Ovary (tissue), 9 donors: ENCODE results near the gene HMGCS2. TPM values are rescaled to one million over a fixed set of nuclear protein-coding genes. Genes with fewer than 3 reads are reported as not detected.

Experiments used
- DNase-seq, 5 donors: peaks; one replicate each; pipeline ENCODE4 v3.0.0-alpha.2; 2019 to 2020
- H3K27ac ChIP-seq, 2 donors: fragments of 200-600 bp; one replicate each; pipeline versions ENCODE4 v1.5.1 to v1.8.0; 2019 to 2022
- H3K27me3 ChIP-seq: fragments of 200-600 bp; one replicate; pipeline ENCODE4 v1.8.0; 2022
- H3K36me3 ChIP-seq: fragments of 200-600 bp; sonication (generic); one replicate; pipeline ENCODE4 v1.5.1; 2019
- H3K4me1 ChIP-seq: one replicate; pipeline ENCODE4 v1.8.1; 2013; ENCODE audit warnings: mild to moderate bottlenecking, moderate library complexity; ENCODE audit not compliant: insufficient read depth
- H3K4me3 ChIP-seq: fragments of 200-600 bp; sonication (generic); one replicate; pipeline ENCODE4 v1.5.1; 2017
- H3K9me3 ChIP-seq, 2 donors: fragments of 200-600 bp in 1 of 2; sonication (generic) in 1 of 2; one replicate each; pipeline versions ENCODE4 v1.5.1 to v1.8.1; 2013 to 2019; ENCODE audit warnings: mild to moderate bottlenecking in 1 of 2, moderate library complexity in 1 of 2
- CTCF ChIP-seq, 3 donors: fragments of 450-650 bp in 2 of 3; fragments of 200-600 bp in 1 of 3; IDR thresholded peaks; one replicate each; pipeline versions ENCODE4 v1.5.1 to v1.8.0; 2016 to 2022; ENCODE audit warnings: antibody characterized with exemption in 3 of 3, mild to moderate bottlenecking in 1 of 3
- EP300 ChIP-seq: sonication (generic); formaldehyde crosslinking; IDR thresholded peaks from one replicate; pipeline ENCODE4 v1.6.1; 2017; ENCODE audit warnings: antibody characterized with exemption
- POLR2A ChIP-seq: fragments of 450-650 bp; IDR thresholded peaks from one replicate; pipeline ENCODE4 v1.6.1; 2017; ENCODE audit warnings: antibody characterized with exemption, mild to moderate bottlenecking, moderate library complexity
- WGBS, 3 donors: extraction: QIAGEN DNeasy Blood & Tissue Kit in 1 of 3; methylation state at CpG; one replicate each; pipeline versions ENCODE4 v1.1.5 to v1.1.7; 2013 to 2017; 5-methylcytosine and 5-hydroxymethylcytosine counted together
- intact Hi-C, 4 donors: fragments of 100-400 bp; cut with DNase I; formaldehyde crosslinking; loops; one replicate each; pipeline versions ENCODE4 v1.11.0 to v1.15.1; 2022 to 2023
- polyA plus RNA-seq, 2 donors: library from polyadenylated mRNA; stranded (reverse); fragments of 200-250 nt in 1 of 2; fragments of 350-450 nt in 1 of 2; fragmentation: Illumina TruSeq in 1 of 2; extraction: RNeasy Lipid Tissue Mini Kit (QIAGEN cat#74804) in 1 of 2; gene quantifications; one replicate each; pipeline ENCODE4 v1.2.3, GENCODE V29; 2013 to 2014
- total RNA-seq, 7 donors: library from RNA; depleted of rRNA in 2 of 7; stranded (reverse); fragments of >200 nt in 2 of 7; fragmentation: NEBNext Ultra II Directional in 3 of 7; extraction: Animal tissue kit (Norgen Biotek cat#: 25700) in 3 of 7; gene quantifications; one replicate each; pipeline versions ENCODE4 v1.1.0 to v1.2.4, GENCODE V29; 2016 to 2023
- donor health status: DM: no; HTN: no; CAD: no; lungs with moderate emphysema.
- donor health status: DM: no; HTN: no; CAD: no.
- donor health status: Bipolar disorder and iron deficiency.
- donor health status: DM: yes; HTN: yes; CAD: no.
- donor health status: DM: no; HTN: no; CAD: no.
- donor health status: DM: yes; HTN: yes; CAD: no.

Gene HMGCS2
- total and polyA plus RNA-seq, 9 donors, result 0.12 to 1.7 (median 0.30) TPM; not detected in 2

- Histone ChIP-seq H3K27me3 (no peaks in the 10 kb centered on the region), H3K4me1 (no peaks in the 10 kb centered on the region), H3K27ac (no peak overlapping the region), H3K9me3 (no peaks in the 10 kb centered on the region), H3K4me3 (no peak overlapping the region), H3K36me3 (no peaks in the 10 kb centered on the region)
- intact Hi-C loops, result loop anchor here in 1 of 4 donors (10.0 kb wide), 1 partner anchor 60 kb away; no protein-coding TSS in a partner anchor
- no peak for DNase-seq
- TF ChIP-seq CTCF (IDR thresholded peaks at IDR 0.05), result no peak
- TF ChIP-seq POLR2A, result no peak
- no peak for TF ChIP-seq EP300
- WGBS, 3 donors, result 85 to 89% (median 85%) methylated on average over 8 of the region's 8 CpGs
These were observed 36.5 kb upstream of the HMGCS2 start for GRCh38 chr1:119805247-119805646.

GRCh38 chr1:119799599-119800177 lies 31.0 kb upstream of the HMGCS2 start:
- no peak for DNase-seq
- WGBS, 3 donors, result 60 to 71% (median 70%) methylated on average over 15 of the region's 15 CpGs
- no peaks in the 10 kb centered on the region for H3K27me3 ChIP-seq
- no peak overlapping the region for H3K27ac ChIP-seq
- no peak overlapping the region for H3K4me3 ChIP-seq
- TF ChIP-seq POLR2A (no peak), CTCF (IDR thresholded peaks at IDR 0.05) (no peak), EP300 (no peak)
- H3K9me3 ChIP-seq, result no peaks in the 10 kb centered on the region
- no peaks in the 10 kb centered on the region for H3K4me1 ChIP-seq
- intact Hi-C loops, result loop anchor here in 1 of 4 donors (10.0 kb wide), 1 partner anchor 55 kb away; no protein-coding TSS in a partner anchor
- H3K36me3 ChIP-seq, result no peaks in the 10 kb centered on the region

- Histone ChIP-seq H3K27me3 (no peaks in the 10 kb centered on the region), H3K36me3 (no peaks in the 10 kb centered on the region), H3K27ac (no peak overlapping the region), H3K4me3 (no peak overlapping the region), H3K9me3 (no peaks in the 10 kb centered on the region), H3K4me1 (no peaks in the 10 kb centered on the region)
- no peak for TF ChIP-seq POLR2A
- TF ChIP-seq EP300, result no peak
- no peak for TF ChIP-seq CTCF (IDR thresholded peaks at IDR 0.05)
- no peak for DNase-seq
- intact Hi-C loops, result no loop called here
- 89% methylated on average over 4 of the region's 4 CpGs for WGBS, 3 donors
These were observed 30.3 kb upstream of the HMGCS2 start for GRCh38 chr1:119799003-119799402.

- WGBS, 3 donors, result 92 to 93% (median 92%) methylated on average over 7 of the region's 7 CpGs
- H3K4me1 ChIP-seq, result no peaks in the 10 kb centered on the region
- no peak for DNase-seq
- no peak overlapping the region for H3K4me3 ChIP-seq
- no peaks in the 10 kb centered on the region for H3K9me3 ChIP-seq
- H3K36me3 ChIP-seq, result no peaks in the 10 kb centered on the region
- H3K27me3 ChIP-seq, result no peaks in the 10 kb centered on the region
- TF ChIP-seq EP300 (no peak), POLR2A (no peak), CTCF (IDR thresholded peaks at IDR 0.05) (no peak)
- no peak overlapping the region for H3K27ac ChIP-seq
- intact Hi-C loops, result no loop called here
These were observed 28.9 kb upstream of the HMGCS2 start for GRCh38 chr1:119797606-119798005.
